ENCODE data around the gene GRIK4. TPM values are rescaled to one million over a fixed set of nuclear protein-coding genes. Genes with fewer than 3 reads are reported as not detected.
A peak's percentile ranks its signal among the peaks of the same experiment; 100 is the strongest.

Gene GRIK4
- total RNA-seq, 1 donor from 2014 or later, result 0.36 TPM

GRCh38 chr11:120719348-120719747 is 207.8 kb downstream of the GRIK4 start:
- no peak overlapping the region for H3K27ac Mint-ChIP-seq
- H3K9me3 ChIP-seq (ENCODE audit: low read depth), result no peaks in the 10 kb centered on the region

GRCh38 chr11:120720760-120721159 is 209.2 kb downstream of the GRIK4 start:
- no peak overlapping the region for H3K4me3 ChIP-seq
- peaks cover 5% of the 10 kb centered on the region for H3K9me3 Mint-ChIP-seq
- TF ChIP-seq EZH2phosphoT487 (IDR thresholded peaks at IDR 0.05) (no peak), CTCF (IDR thresholded peaks at IDR 0.05) (no peak), EZH2 (IDR thresholded peaks at IDR 0.05) (no peak)
- H3K4me3 Mint-ChIP-seq, result no peak overlapping the region
- no peaks in the 10 kb centered on the region for H4K20me1 ChIP-seq (ENCODE audit: low read depth)
- no peaks in the 10 kb centered on the region for H3K36me3 ChIP-seq
- H3K9me3 ChIP-seq (ENCODE audit: low read depth), result no peaks in the 10 kb centered on the region
- no peak overlapping the region for H2AFZ ChIP-seq (replicated peaks)
- peaks cover 4% of the 10 kb centered on the region for H3F3A ChIP-seq (ENCODE audit: low read depth)
- no peaks in the 10 kb centered on the region for H3K79me2 ChIP-seq (ENCODE audit: low read depth)
- no peak overlapping the region for H3K27ac ChIP-seq
- H3K4me2 ChIP-seq, result no peak overlapping the region
- no peaks in the 10 kb centered on the region for H3K36me3 Mint-ChIP-seq
- peaks cover 36% of the 10 kb centered on the region for H3K4me1 ChIP-seq
- H3K27me3 Mint-ChIP-seq (ENCODE audit: insufficient read depth, low read depth), result peaks cover 6% of the 10 kb centered on the region
- peaks cover 33% of the 10 kb centered on the region for H3K4me1 Mint-ChIP-seq
- H3K9ac ChIP-seq, result no peak overlapping the region
- no peaks in the 10 kb centered on the region for H3K27me3 ChIP-seq
- no peak for DNase-seq (ENCODE audit: low spot score)
- no peak overlapping the region for H3K27ac Mint-ChIP-seq

More at GRCh38 chr11:120719348-120719747, 207.8 kb downstream of the GRIK4 start:
- H3K4me1 Mint-ChIP-seq, result peaks cover 44% of the 10 kb centered on the region
- DNase-seq (ENCODE audit: low spot score), result no peak
- Histone ChIP-seq H3K36me3 (no peaks in the 10 kb centered on the region), H3K9ac (no peak overlapping the region), H3K27me3 (no peaks in the 10 kb centered on the region), H3K79me2 (ENCODE audit: low read depth) (no peaks in the 10 kb centered on the region), H3K4me3 (no peak overlapping the region), H2AFZ (replicated peaks) (no peak overlapping the region), H3K4me1 (peaks cover 36% of the 10 kb centered on the region), H3K27ac (no peak overlapping the region), H3F3A (ENCODE audit: low read depth) (peaks cover 6% of the 10 kb centered on the region), H3K4me2 (no peak overlapping the region), H4K20me1 (ENCODE audit: low read depth) (no peaks in the 10 kb centered on the region)
- H3K9me3 Mint-ChIP-seq, result no peaks in the 10 kb centered on the region
- peaks cover 7% of the 10 kb centered on the region for H3K27me3 Mint-ChIP-seq (ENCODE audit: insufficient read depth, low read depth)
- no peak overlapping the region for H3K4me3 Mint-ChIP-seq
- no peaks in the 10 kb centered on the region for H3K36me3 Mint-ChIP-seq
- no peak for TF ChIP-seq EZH2 (IDR thresholded peaks at IDR 0.05)
- no peak for TF ChIP-seq EZH2phosphoT487 (IDR thresholded peaks at IDR 0.05)
- no peak for TF ChIP-seq CTCF (IDR thresholded peaks at IDR 0.05)

GRCh38 chr11:120722524-120722923 is 211.0 kb downstream of the GRIK4 start:
- H3K4me3 ChIP-seq, result no peak overlapping the region
- Mint-ChIP-seq H3K4me3 (no peak overlapping the region), H3K4me1 (peaks cover 26% of the 10 kb centered on the region), H3K27me3 (ENCODE audit: insufficient read depth, low read depth) (peaks cover 6% of the 10 kb centered on the region), H3K27ac (no peak overlapping the region), H3K9me3 (peaks cover 5% of the 10 kb centered on the region), H3K36me3 (no peaks in the 10 kb centered on the region)
- peaks cover 4% of the 10 kb centered on the region for H3F3A ChIP-seq (ENCODE audit: low read depth)
- TF ChIP-seq EZH2phosphoT487 (IDR thresholded peaks at IDR 0.05) (no peak), CTCF (IDR thresholded peaks at IDR 0.05) (no peak)
- H3K27me3 ChIP-seq, result no peaks in the 10 kb centered on the region
- H3K9me3 ChIP-seq (ENCODE audit: low read depth), result peaks cover 1% of the 10 kb centered on the region
- no peaks in the 10 kb centered on the region for H3K36me3 ChIP-seq
- H4K20me1 ChIP-seq (ENCODE audit: low read depth), result no peaks in the 10 kb centered on the region
- peak; percentile 61 for DNase-seq (ENCODE audit: low spot score)
- H3K4me1 ChIP-seq, result peaks cover 35% of the 10 kb centered on the region
- H3K9ac ChIP-seq, result no peak overlapping the region
- H3K4me2 ChIP-seq, result peak overlapping the region; percentile 58
- H2AFZ ChIP-seq (replicated peaks), result peak overlapping the region; percentile 55
- no peak overlapping the region for H3K27ac ChIP-seq
- no peaks in the 10 kb centered on the region for H3K79me2 ChIP-seq (ENCODE audit: low read depth)
